IMR-90 (cell line): Measurements from ENCODE around the gene PRMT7. TPM values are rescaled to one million over a fixed set of nuclear protein-coding genes. Genes with fewer than 3 reads are reported as not detected.

Experiments
- ATAC-seq: fragments of 200-7000 bp; cut with Tn5 transposase; 2 replicates; pipeline ENCODE4 v1.9.1; 2020; ENCODE audit warnings: low read depth, mild to moderate bottlenecking, moderate library complexity
- BruUV-seq: library from RNA; stranded (reverse); fragments of 400-500 nt; replicated peaks from 2 replicates; lab custom pipeline; 2021; lab: Mats Ljungman, UMichigan
- CTCF ChIA-PET: fragments of 300-600 bp; formaldehyde crosslinking; extraction: SDS; loops from one replicate; lab custom pipeline; 2021; ENCODE audit warnings: antibody characterized with exemption; lab: Yijun Ruan, JAX
- POLR2A ChIA-PET: fragments of 300-600 bp; sonication (Branson Sonifier 250); formaldehyde crosslinking; loops from one replicate; lab custom pipeline; 2022; ENCODE audit warnings: antibody characterized with exemption; ENCODE audit not compliant: unreplicated experiment; lab: Charles Lee
- DNase-seq: peaks from one replicate; pipeline ENCODE4 v3.0.0; 2013
- H2AFZ ChIP-seq: replicated peaks from 2 replicates; pipeline ENCODE3; 2013; ENCODE audit warnings: low read length, mild to moderate bottlenecking; ENCODE audit not compliant: poor library complexity
- H2AK5ac ChIP-seq: 2 replicates; pipeline ENCODE4 v1.6.1; 2013; ENCODE audit warnings: low read depth, low read length, inconsistent platforms
- H2AK9ac ChIP-seq: replicated peaks from 2 replicates; pipeline ENCODE3; 2013; ENCODE audit warnings: mild to moderate bottlenecking, low read depth, low read length, moderate library complexity; ENCODE audit not compliant: poor library complexity
- H2BK120ac ChIP-seq: 2 replicates; pipeline ENCODE4 v1.6.1; 2013; ENCODE audit warnings: low read depth, low read length, inconsistent platforms
- H2BK15ac ChIP-seq: 3 replicates; pipeline ENCODE4 v1.6.1; 2013; ENCODE audit warnings: low read depth, low read length, inconsistent platforms
- H2BK20ac ChIP-seq: 2 replicates; pipeline ENCODE4 v1.6.1; 2013; ENCODE audit warnings: low read depth, mild to moderate bottlenecking, inconsistent platforms, low read length, moderate library complexity
- H2BK5ac ChIP-seq: 2 replicates; pipeline ENCODE4 v1.6.1; 2013; ENCODE audit warnings: mild to moderate bottlenecking, low read depth, low read length, inconsistent platforms; ENCODE audit not compliant: poor library complexity, severe bottlenecking
- H3K14ac ChIP-seq: replicated peaks from 2 replicates; pipeline ENCODE4 v1.6.1; 2013; ENCODE audit warnings: low read depth, low read length, inconsistent platforms
- H3K18ac ChIP-seq: 2 replicates; pipeline ENCODE4 v1.6.1; 2013; ENCODE audit warnings: low read depth, low read length, control low read depth
- H3K23ac ChIP-seq: 2 replicates; pipeline ENCODE4 v1.6.1; 2013; ENCODE audit warnings: low read depth, low read length, inconsistent platforms
- H3K27ac ChIP-seq: 2 replicates; pipeline ENCODE4 v1.5.1; 2013; ENCODE audit warnings: mild to moderate bottlenecking, control low read depth, low read length; ENCODE audit not compliant: insufficient read depth
- H3K27me3 ChIP-seq: 2 replicates; pipeline ENCODE4 v1.6.1; 2013; ENCODE audit warnings: low read length; ENCODE audit not compliant: control insufficient read depth, insufficient read depth
- H3K36me3 ChIP-seq: 2 replicates; pipeline ENCODE4 v1.6.1; 2013; ENCODE audit warnings: low read length, mixed read lengths; ENCODE audit not compliant: control insufficient read depth, insufficient read depth
- H3K4ac ChIP-seq: 2 replicates; pipeline ENCODE4 v1.6.1; 2013; ENCODE audit warnings: low read depth, low read length, inconsistent platforms
- H3K4me1 ChIP-seq: 2 replicates; pipeline ENCODE4 v1.6.1; 2013; ENCODE audit warnings: low read length, mixed read lengths; ENCODE audit not compliant: control insufficient read depth, insufficient read depth
- H3K4me2 ChIP-seq: 2 replicates; pipeline ENCODE4 v1.6.1; 2013; ENCODE audit warnings: low read depth, mild to moderate bottlenecking, control low read depth, low read length, moderate library complexity
- H3K4me3 ChIP-seq: 2 replicates; pipeline ENCODE4 v1.5.1; 2013; ENCODE audit warnings: low read depth, mild to moderate bottlenecking, control low read depth, low read length, moderate library complexity; ENCODE audit not compliant: insufficient read depth
- H3K56ac ChIP-seq: 2 replicates; pipeline ENCODE4 v1.6.1; 2013; ENCODE audit warnings: low read length, inconsistent platforms; ENCODE audit not compliant: insufficient read depth; ENCODE audit errors: extremely low read depth
- H3K79me1 ChIP-seq, 2 experiments: 2 replicates each; pipeline ENCODE4 v1.6.1; 2013; ENCODE audit warnings: low read length in 2 of 2, inconsistent platforms in 1 of 2, low read depth in 1 of 2
- H3K9ac ChIP-seq: 2 replicates; pipeline ENCODE4 v1.6.1; 2013; ENCODE audit warnings: low read depth, low read length, control low read depth
- H3K9me1 ChIP-seq: 2 replicates; pipeline ENCODE4 v1.6.1; 2013; ENCODE audit warnings: low read length, inconsistent platforms; ENCODE audit not compliant: insufficient read depth
- H3K9me3 ChIP-seq: 2 replicates; pipeline ENCODE4 v1.6.1; 2013; ENCODE audit warnings: low read length; ENCODE audit not compliant: control insufficient read depth, insufficient read depth
- H4K20me1 ChIP-seq: 2 replicates; pipeline ENCODE4 v1.6.1; 2013; ENCODE audit warnings: low read length, inconsistent platforms; ENCODE audit not compliant: insufficient read depth
- H4K5ac ChIP-seq: 2 replicates; pipeline ENCODE4 v1.6.1; 2013; ENCODE audit warnings: mild to moderate bottlenecking, low read depth, low read length, control low read depth
- H4K8ac ChIP-seq, 2 experiments: 2 replicates each; pipeline ENCODE4 v1.6.1; 2013; ENCODE audit warnings: low read depth in 2 of 2, low read length in 2 of 2, control low read depth in 1 of 2, inconsistent platforms in 1 of 2
- H4K91ac ChIP-seq: 2 replicates; pipeline ENCODE4 v1.6.1; 2013; ENCODE audit warnings: low read depth, low read length, inconsistent platforms; ENCODE audit not compliant: insufficient read depth
- CEBPB ChIP-seq: IDR thresholded peaks from 2 replicates; pipeline ENCODE4 v1.6.1; 2012; ENCODE audit warnings: low read depth, low read length, improper control_type of control experiment
- CTCF ChIP-seq: conservative IDR thresholded peaks from 2 replicates; pipeline ENCODE4 v1.5.1; 2012; ENCODE audit warnings: mild to moderate bottlenecking, low read depth, low read length, improper control_type of control experiment
- MAFK ChIP-seq: IDR thresholded peaks from 2 replicates; pipeline ENCODE4 v1.6.1; 2012; ENCODE audit warnings: low read depth, low read length, improper control_type of control experiment
- MAZ ChIP-seq: IDR thresholded peaks from 2 replicates; pipeline ENCODE4 v1.6.1; 2012; ENCODE audit warnings: low read depth, mild to moderate bottlenecking, low read length, improper control_type of control experiment, moderate library complexity, borderline replicate concordance
- NFE2L2 ChIP-seq: fragments of 150-350 bp; IDR thresholded peaks from 2 replicates; pipeline ENCODE4 v1.6.1; 2016; ENCODE audit warnings: low read depth, mild to moderate bottlenecking, low read length
- POLR2A ChIP-seq: IDR thresholded peaks from 2 replicates; pipeline ENCODE4 v1.6.1; 2012; ENCODE audit warnings: mild to moderate bottlenecking, low read depth, low read length
- RAD21 ChIP-seq: IDR thresholded peaks from 2 replicates; pipeline ENCODE4 v1.6.1; 2012; ENCODE audit warnings: low read length, improper control_type of control experiment
- SMC3 ChIP-seq: fragments of 150-350 bp; IDR thresholded peaks from 2 replicates; pipeline ENCODE4 v1.6.1; 2016; ENCODE audit warnings: low read depth, mild to moderate bottlenecking, antibody characterized with exemption, low read length, moderate library complexity
- USF2 ChIP-seq: fragments of 150-350 bp; IDR thresholded peaks from 2 replicates; pipeline ENCODE4 v1.6.1; 2017; ENCODE audit warnings: mild to moderate bottlenecking, antibody characterized with exemption, low read length, low read depth
- WGBS, 2 experiments: methylation state at CpG; one replicate each; pipeline versions ENCODE4 v1.1.5 to v1.1.7; 2013; ENCODE audit warnings: missing lambda C conversion rate in 2 of 2; ENCODE audit not compliant: insufficient read length in 1 of 2; ENCODE audit errors: extremely low coverage in 2 of 2; 5-methylcytosine and 5-hydroxymethylcytosine counted together
- dilution Hi-C: fragments of 300-500 bp; cut with HindIII; formaldehyde crosslinking; loops from one replicate; pipeline ENCODE4 v1.14.3; 2018; ENCODE audit warnings: low sequenced_read_pairs; ENCODE audit not compliant: unreplicated experiment
- in situ Hi-C: fragments of 300-500 bp; cut with MboI; formaldehyde crosslinking; loops from 3 replicates; pipeline ENCODE4 v1.14.3; 2019; ENCODE audit warnings: low sequenced_read_pairs, inconsistent platforms, mixed read lengths
- intact Hi-C: fragments of 100-400 bp; cut with micrococcal nuclease; formaldehyde crosslinking; loops from 2 replicates; pipeline ENCODE4 v1.10.0; 2022
- polyA plus RNA-seq, 3 experiments: library from polyadenylated mRNA; depleted of rRNA; stranded (reverse); fragments of >200 nt; gene quantifications; 2 replicates each; pipeline ENCODE4 v1.2.3, GENCODE V29; 2012; ENCODE audit warnings: low replicate concordance in 1 of 3
- total RNA-seq: library from RNA; depleted of rRNA; stranded (reverse); fragments of >200 nt; gene quantifications from 2 replicates; pipeline ENCODE4 v1.2.3, GENCODE V29; 2012
- TF ChIP-seq, protein P1 (sequence below): fragments of 150-350 bp; IDR thresholded peaks from 2 replicates; pipeline ENCODE4 v1.6.1; 2016; ENCODE audit warnings: low read depth, mild to moderate bottlenecking, low read length, moderate library complexity, borderline replicate concordance

PRMT7 gene
- total and polyA plus RNA-seq, 2 of the 4 experiments (the other 2 are of a cell fraction): 63.1 to 68.6 TPM

- Histone ChIP-seq H3K4me2 (no peak overlapping the region), H3K27ac (no peak overlapping the region), H4K20me1 (no peaks in the 10 kb centered on the region), H3K9ac (no peak overlapping the region), H2BK120ac (no peak overlapping the region), H3K14ac (no peak overlapping the region), H3K56ac (no peak overlapping the region), H2AFZ (no peak overlapping the region), H4K8ac (no peak overlapping the region), H2BK15ac (no peak overlapping the region), H4K5ac (no peak overlapping the region), H3K4ac (no peak overlapping the region), H3K4me3 (no peak overlapping the region), H2AK5ac (no peak overlapping the region), H3K18ac (no peak overlapping the region), H3K9me1 (no peaks in the 10 kb centered on the region), H3K9me3 (no peaks in the 10 kb centered on the region), H2AK9ac (no peak overlapping the region), H2BK20ac (no peak overlapping the region), H3K23ac (no peak overlapping the region), H4K91ac (no peak overlapping the region), H3K36me3 (peaks cover 46% of the 10 kb centered on the region), H3K4me1 (no peaks in the 10 kb centered on the region), H2BK5ac (no peak overlapping the region), H3K79me1 (no peaks in the 10 kb centered on the region; a peak in 1 of 4 replicates), H3K27me3 (no peaks in the 10 kb centered on the region)
- intact Hi-C loops: no loop called here
- in situ Hi-C loops: no loop called here
- ChIA-PET CTCF (no interaction called here), POLR2A (no interaction called here)
- ATAC-seq: no peak
- dilution Hi-C loops: no loop called here
- no CpG with 5 or more reads among the region's 9 CpGs for WGBS, 2 experiments
- BruUV-seq: no TSS peak
- no peak for DNase-seq
- TF ChIP-seq CTCF: no peak
- no peak for TF ChIP-seq POLR2A
- no peak for TF ChIP-seq USF2
- TF ChIP-seq, protein P1, sequence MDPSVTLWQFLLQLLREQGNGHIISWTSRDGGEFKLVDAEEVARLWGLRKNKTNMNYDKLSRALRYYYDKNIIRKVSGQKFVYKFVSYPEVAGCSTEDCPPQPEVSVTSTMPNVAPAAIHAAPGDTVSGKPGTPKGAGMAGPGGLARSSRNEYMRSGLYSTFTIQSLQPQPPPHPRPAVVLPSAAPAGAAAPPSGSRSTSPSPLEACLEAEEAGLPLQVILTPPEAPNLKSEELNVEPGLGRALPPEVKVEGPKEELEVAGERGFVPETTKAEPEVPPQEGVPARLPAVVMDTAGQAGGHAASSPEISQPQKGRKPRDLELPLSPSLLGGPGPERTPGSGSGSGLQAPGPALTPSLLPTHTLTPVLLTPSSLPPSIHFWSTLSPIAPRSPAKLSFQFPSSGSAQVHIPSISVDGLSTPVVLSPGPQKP: no peak
- TF ChIP-seq CEBPB: no peak
- no peak for TF ChIP-seq RAD21
- TF ChIP-seq MAZ: no peak
- TF ChIP-seq NFE2L2: no peak
- TF ChIP-seq MAFK: no peak
- TF ChIP-seq SMC3: no peak
These were observed 46.7 kb downstream of the PRMT7 start for GRCh38 chr16:68357521-68357922.
